IMR-90 (cell line): ENCODE measurements around the gene LCP1.

Experiments
- BHLHE40 ChIP-seq: fragments of 150-350 bp; IDR thresholded peaks from 2 replicates; pipeline ENCODE4 v1.6.1; 2016; ENCODE audit warnings: mild to moderate bottlenecking, low read depth, low read length
- CEBPB ChIP-seq: IDR thresholded peaks from 2 replicates; pipeline ENCODE4 v1.6.1; 2012; ENCODE audit warnings: low read depth, low read length, improper control_type of control experiment
- MAFK ChIP-seq: IDR thresholded peaks from 2 replicates; pipeline ENCODE4 v1.6.1; 2012; ENCODE audit warnings: low read depth, low read length, improper control_type of control experiment
- MAZ ChIP-seq: IDR thresholded peaks from 2 replicates; pipeline ENCODE4 v1.6.1; 2012; ENCODE audit warnings: low read depth, mild to moderate bottlenecking, low read length, improper control_type of control experiment, moderate library complexity, borderline replicate concordance
- TF ChIP-seq, protein P1 (sequence below): conservative IDR thresholded peaks from 2 replicates; pipeline ENCODE4 v1.5.1; 2012; ENCODE audit warnings: mild to moderate bottlenecking, low read depth, low read length, improper control_type of control experiment

- TF ChIP-seq MAFK, result no peak
- TF ChIP-seq, protein P1, sequence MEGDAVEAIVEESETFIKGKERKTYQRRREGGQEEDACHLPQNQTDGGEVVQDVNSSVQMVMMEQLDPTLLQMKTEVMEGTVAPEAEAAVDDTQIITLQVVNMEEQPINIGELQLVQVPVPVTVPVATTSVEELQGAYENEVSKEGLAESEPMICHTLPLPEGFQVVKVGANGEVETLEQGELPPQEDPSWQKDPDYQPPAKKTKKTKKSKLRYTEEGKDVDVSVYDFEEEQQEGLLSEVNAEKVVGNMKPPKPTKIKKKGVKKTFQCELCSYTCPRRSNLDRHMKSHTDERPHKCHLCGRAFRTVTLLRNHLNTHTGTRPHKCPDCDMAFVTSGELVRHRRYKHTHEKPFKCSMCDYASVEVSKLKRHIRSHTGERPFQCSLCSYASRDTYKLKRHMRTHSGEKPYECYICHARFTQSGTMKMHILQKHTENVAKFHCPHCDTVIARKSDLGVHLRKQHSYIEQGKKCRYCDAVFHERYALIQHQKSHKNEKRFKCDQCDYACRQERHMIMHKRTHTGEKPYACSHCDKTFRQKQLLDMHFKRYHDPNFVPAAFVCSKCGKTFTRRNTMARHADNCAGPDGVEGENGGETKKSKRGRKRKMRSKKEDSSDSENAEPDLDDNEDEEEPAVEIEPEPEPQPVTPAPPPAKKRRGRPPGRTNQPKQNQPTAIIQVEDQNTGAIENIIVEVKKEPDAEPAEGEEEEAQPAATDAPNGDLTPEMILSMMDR, result no peak
- no peak for TF ChIP-seq MAZ
- TF ChIP-seq BHLHE40, result no peak
- no peak for TF ChIP-seq CEBPB
These were observed 96.2 kb downstream of the LCP1 start for GRCh38 chr13:46085737-46086136.
